ENCODE data around the gene TCEAL1.
"Not testable (repeated sequence)": the region's sequence is repeated elsewhere in the genome, so short reads cannot be mapped to it uniquely, and the experiment has no call there.

Gene TCEAL1

GRCh38 chrX:103628386-103629317 is at the start of gene TCEAL1:
Gene TCEAL1, plus strand, starts transcription at chrX:103628975. Its CDS starts 942 bp downstream, at chrX:103629917.
- peak in 1 of 3 donors; percentile 18 for DNase-seq (ENCODE audit: low read depth in 2 of 3, low spot score in 1 of 3)

- DNase-seq (ENCODE audit: low read depth in 2 of 3, low spot score in 1 of 3) = no peak
Observed at GRCh38 chrX:103584596-103584995, 44.2 kb upstream of the TCEAL1 start.

GRCh38 chrX:103585411-103586313 is 43.1 kb upstream of the TCEAL1 start, which contains the start of gene TCEAL4:
Gene TCEAL4, plus strand, starts transcription at chrX:103585515. Its CDS starts 1,161 bp downstream, at chrX:103586676.
- no peak for DNase-seq (ENCODE audit: low read depth in 2 of 3, low spot score in 1 of 3)

- no peak for DNase-seq (ENCODE audit: low read depth in 2 of 3, low spot score in 1 of 3)
Observed at GRCh38 chrX:103586314-103586646, 42.5 kb upstream of the TCEAL1 start.

- DNase-seq (ENCODE audit: low read depth in 2 of 3, low spot score in 1 of 3) = no peak
Observed at GRCh38 chrX:103586659-103587058, 42.1 kb upstream of the TCEAL1 start.

GRCh38 chrX:103592295-103592694 is 36.5 kb upstream of the TCEAL1 start:
- not testable (repeated sequence) for DNase-seq (ENCODE audit: low read depth in 2 of 3, low spot score in 1 of 3)

- DNase-seq (ENCODE audit: low read depth in 2 of 3, low spot score in 1 of 3) = not testable (repeated sequence)
Observed at GRCh38 chrX:103595202-103595601, 33.6 kb upstream of the TCEAL1 start.

- no peak for DNase-seq (ENCODE audit: low read depth in 2 of 3, low spot score in 1 of 3)
Observed at GRCh38 chrX:103607364-103608305, 21.1 kb upstream of the TCEAL1 start, which contains the start of gene TCEAL3. Gene TCEAL3, plus strand, starts transcription at chrX:103607963. Its CDS starts 1,102 bp downstream, at chrX:103609065.

- DNase-seq (ENCODE audit: low read depth in 2 of 3, low spot score in 1 of 3) = no peak
Observed at GRCh38 chrX:103608306-103608963, 20.3 kb upstream of the TCEAL1 start.

- no peak for DNase-seq (ENCODE audit: low read depth in 2 of 3, low spot score in 1 of 3)
Observed at GRCh38 chrX:103610282-103610681, 18.5 kb upstream of the TCEAL1 start.

GRCh38 chrX:103613362-103613890 is 15.3 kb upstream of the TCEAL1 start:
- DNase-seq (ENCODE audit: low read depth in 2 of 3, low spot score in 1 of 3) = no peak

- DNase-seq (ENCODE audit: low read depth in 2 of 3, low spot score in 1 of 3) = no peak
Observed at GRCh38 chrX:103614999-103615398, 13.8 kb upstream of the TCEAL1 start.

- DNase-seq (ENCODE audit: low read depth in 2 of 3, low spot score in 1 of 3) = no peak
Observed at GRCh38 chrX:103615781-103616371, 12.9 kb upstream of the TCEAL1 start.

GRCh38 chrX:103616676-103617186 is 12.0 kb upstream of the TCEAL1 start:
- no peak for DNase-seq (ENCODE audit: low read depth in 2 of 3, low spot score in 1 of 3)

GRCh38 chrX:103624111-103624510 is 4.7 kb upstream of the TCEAL1 start:
- no peak for DNase-seq (ENCODE audit: low read depth in 2 of 3, low spot score in 1 of 3)

- DNase-seq (ENCODE audit: low read depth in 2 of 3, low spot score in 1 of 3) = no peak
Observed at GRCh38 chrX:103626855-103627254, 1.9 kb upstream of the TCEAL1 start.

- DNase-seq (ENCODE audit: low read depth in 2 of 3, low spot score in 1 of 3) = no peak
Observed at GRCh38 chrX:103629318-103630170, 769 bp downstream of the TCEAL1 start.

- DNase-seq (ENCODE audit: low read depth in 2 of 3, low spot score in 1 of 3) = no peak
Observed at GRCh38 chrX:103630171-103630511, 1.4 kb downstream of the TCEAL1 start.
